ENCODE data around the gene HES2. TPM values are rescaled to one million over a fixed set of nuclear protein-coding genes. Genes with fewer than 3 reads are reported as not detected.
"Not testable (repeated sequence)": the region's sequence is repeated elsewhere in the genome, so short reads cannot be mapped to it uniquely, and the experiment has no call there.

The HES2 gene
- total RNA-seq, 1 experiment from 2014 or later, result 1.6 TPM

- in situ Hi-C loops (cut with HindIII; ENCODE audit: low sequenced_read_pairs), result no loop called here
- DNase-seq (ENCODE audit: low spot score), result no peak
These were observed 20.7 kb upstream of the HES2 start for GRCh38 chr1:6440198-6441126.

- DNase-seq (ENCODE audit: low spot score), result peak; percentile 82
- in situ Hi-C loops (cut with HindIII; ENCODE audit: low sequenced_read_pairs), result no loop called here
These were observed 18.4 kb upstream of the HES2 start for GRCh38 chr1:6438047-6438525.

GRCh38 chr1:6437012-6437700 lies 17.4 kb upstream of the HES2 start:
- in situ Hi-C loops (cut with HindIII; ENCODE audit: low sequenced_read_pairs), result not testable (repeated sequence)

GRCh38 chr1:6436277-6436676 lies 16.6 kb upstream of the HES2 start:
- in situ Hi-C loops (cut with HindIII; ENCODE audit: low sequenced_read_pairs), result not testable (repeated sequence)

More at GRCh38 chr1:6437012-6437700, 17.4 kb upstream of the HES2 start:
- peak; percentile 82 for DNase-seq (ENCODE audit: low spot score)

GRCh38 chr1:6435547-6435946 lies 15.8 kb upstream of the HES2 start:
- in situ Hi-C loops (cut with HindIII; ENCODE audit: low sequenced_read_pairs), result no loop called here
- no peak for DNase-seq (ENCODE audit: low spot score)

More at GRCh38 chr1:6436277-6436676, 16.6 kb upstream of the HES2 start:
- DNase-seq (ENCODE audit: low spot score), result not testable (repeated sequence)

- in situ Hi-C loops (cut with HindIII; ENCODE audit: low sequenced_read_pairs), result no loop called here
- no peak for DNase-seq (ENCODE audit: low spot score)
These were observed 15.4 kb upstream of the HES2 start for GRCh38 chr1:6435129-6435528.

- in situ Hi-C loops (cut with HindIII; ENCODE audit: low sequenced_read_pairs), result no loop called here
- no peak for DNase-seq (ENCODE audit: low spot score)
These were observed 14.5 kb upstream of the HES2 start for GRCh38 chr1:6434186-6434585.

GRCh38 chr1:6431645-6432579 lies 12.2 kb upstream of the HES2 start:
- DNase-seq (ENCODE audit: low spot score); in situ Hi-C loops (cut with HindIII; ENCODE audit: low sequenced_read_pairs): not testable (repeated sequence)

- in situ Hi-C loops (cut with HindIII; ENCODE audit: low sequenced_read_pairs); DNase-seq (ENCODE audit: low spot score): not testable (repeated sequence)
These were observed 10.1 kb upstream of the HES2 start for GRCh38 chr1:6429660-6430411.

- in situ Hi-C loops (cut with HindIII; ENCODE audit: low sequenced_read_pairs); DNase-seq (ENCODE audit: low spot score): not testable (repeated sequence)
These were observed 8.7 kb upstream of the HES2 start for GRCh38 chr1:6428453-6428852.

GRCh38 chr1:6427441-6428390 lies 8.0 kb upstream of the HES2 start:
- DNase-seq (ENCODE audit: low spot score), result peak; percentile 58
- in situ Hi-C loops (cut with HindIII; ENCODE audit: low sequenced_read_pairs), result no loop called here

GRCh38 chr1:6426972-6427350 lies 7.2 kb upstream of the HES2 start:
- in situ Hi-C loops (cut with HindIII; ENCODE audit: low sequenced_read_pairs), result no loop called here
- DNase-seq (ENCODE audit: low spot score), result no peak

- in situ Hi-C loops (cut with HindIII; ENCODE audit: low sequenced_read_pairs), result no loop called here
- no peak for DNase-seq (ENCODE audit: low spot score)
These were observed 6.7 kb upstream of the HES2 start for GRCh38 chr1:6426277-6426971.

- DNase-seq (ENCODE audit: low spot score), result no peak
- in situ Hi-C loops (cut with HindIII; ENCODE audit: low sequenced_read_pairs), result no loop called here
These were observed 5.9 kb upstream of the HES2 start for GRCh38 chr1:6425658-6426057.

- in situ Hi-C loops (cut with HindIII; ENCODE audit: low sequenced_read_pairs), result no loop called here
These were observed 5.2 kb upstream of the HES2 start, which contains the start of gene ESPN for GRCh38 chr1:6424619-6425593. Gene ESPN (plus strand): TSS chr1:6424776. CDS start chr1:6424956, 180 bp downstream.

More at GRCh38 chr1:6424619-6425593, 5.2 kb upstream of the HES2 start, which contains the start of gene ESPN:
- DNase-seq (ENCODE audit: low spot score), result no peak

Data from G401 (cell line).